ENCODE results near the gene CSRP1. TPM values are rescaled to one million over a fixed set of nuclear protein-coding genes. Genes with fewer than 3 reads are reported as not detected.
A peak's percentile ranks its signal among the peaks of the same experiment; 100 is the strongest.

Gene CSRP1
- total and polyA plus RNA-seq, 2 donors from 2014 or later, result 211 to 236 TPM

DNA sequence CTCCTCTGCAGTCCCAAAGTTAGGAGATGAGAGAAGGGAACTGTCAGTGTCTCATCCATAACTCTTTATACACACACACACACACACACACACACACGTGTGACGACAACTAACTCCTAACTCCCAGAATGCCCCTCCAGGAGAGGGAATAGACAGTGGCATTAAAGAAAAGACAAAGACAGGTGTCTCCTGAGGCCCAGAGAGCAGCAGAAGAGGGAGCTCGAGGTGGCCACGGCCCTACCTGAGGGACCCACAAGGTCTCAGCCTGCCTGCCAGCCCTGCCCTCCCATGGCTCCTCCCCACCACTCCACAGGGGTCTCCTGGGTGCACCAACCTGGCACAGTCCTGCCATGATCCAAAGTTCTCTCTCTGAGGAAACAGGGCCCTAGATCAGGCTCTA, 36.3 kb downstream of the CSRP1 start:
- Histone ChIP-seq H3K36me3 (ENCODE audit: control insufficient read depth in 2 of 3, insufficient read depth in 3 of 3, low read length in 3 of 3) (no peaks in the 10 kb centered on the region), H3K27ac (ENCODE audit: low read depth in 2 of 2, low read length in 2 of 2) (no peak overlapping the region), H3K9ac (ENCODE audit: low read length in 3 of 3) (no peak overlapping the region), H3K27me3 (ENCODE audit: control insufficient read depth, insufficient read depth, low read length) (no peaks in the 10 kb centered on the region), H3K4me1 (ENCODE audit: control insufficient read depth in 2 of 3, insufficient read depth in 2 of 3, low read depth in 1 of 3, low read length in 3 of 3) (peaks cover 0 to 10% (median 0%) of the 10 kb centered on the region in 3 donors), H3K4me3 (ENCODE audit: low read length in 3 of 3) (no peak overlapping the region), H3K9me3 (ENCODE audit: control insufficient read depth in 2 of 3, insufficient read depth in 1 of 3, low read length in 3 of 3) (no peaks in the 10 kb centered on the region)
- TF ChIP-seq, protein P1, sequence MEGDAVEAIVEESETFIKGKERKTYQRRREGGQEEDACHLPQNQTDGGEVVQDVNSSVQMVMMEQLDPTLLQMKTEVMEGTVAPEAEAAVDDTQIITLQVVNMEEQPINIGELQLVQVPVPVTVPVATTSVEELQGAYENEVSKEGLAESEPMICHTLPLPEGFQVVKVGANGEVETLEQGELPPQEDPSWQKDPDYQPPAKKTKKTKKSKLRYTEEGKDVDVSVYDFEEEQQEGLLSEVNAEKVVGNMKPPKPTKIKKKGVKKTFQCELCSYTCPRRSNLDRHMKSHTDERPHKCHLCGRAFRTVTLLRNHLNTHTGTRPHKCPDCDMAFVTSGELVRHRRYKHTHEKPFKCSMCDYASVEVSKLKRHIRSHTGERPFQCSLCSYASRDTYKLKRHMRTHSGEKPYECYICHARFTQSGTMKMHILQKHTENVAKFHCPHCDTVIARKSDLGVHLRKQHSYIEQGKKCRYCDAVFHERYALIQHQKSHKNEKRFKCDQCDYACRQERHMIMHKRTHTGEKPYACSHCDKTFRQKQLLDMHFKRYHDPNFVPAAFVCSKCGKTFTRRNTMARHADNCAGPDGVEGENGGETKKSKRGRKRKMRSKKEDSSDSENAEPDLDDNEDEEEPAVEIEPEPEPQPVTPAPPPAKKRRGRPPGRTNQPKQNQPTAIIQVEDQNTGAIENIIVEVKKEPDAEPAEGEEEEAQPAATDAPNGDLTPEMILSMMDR (IDR thresholded peaks at IDR 0.05; ENCODE audit: borderline replicate concordance, extremely low read depth, insufficient read depth), result no peak
- intact Hi-C loops (cut with DNase I), result no loop called here
- peak in 1 of 5 donors; percentile 35 for DNase-seq
- no peak for FAIRE-seq

DNA sequence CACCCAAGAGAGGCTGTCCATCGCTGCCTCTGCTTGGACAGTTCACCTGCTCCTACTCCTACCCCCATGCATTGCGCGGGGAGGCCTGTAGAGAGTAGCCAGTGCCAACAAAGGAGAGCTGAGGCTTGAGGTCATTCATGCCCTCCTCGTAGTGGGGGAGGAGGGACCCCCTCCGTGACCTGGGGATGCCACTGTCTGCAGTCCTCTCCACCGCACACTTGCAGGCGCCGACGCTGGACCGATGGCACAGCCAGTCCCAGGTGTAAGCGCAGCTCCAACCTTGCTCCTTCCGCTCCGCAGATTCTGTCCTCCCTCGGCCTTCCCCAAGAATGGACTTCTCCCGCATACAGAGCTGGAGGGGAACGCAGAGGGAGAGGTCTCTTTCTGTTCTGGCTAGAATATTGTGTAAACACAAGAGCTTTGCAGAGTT, 37.3 kb downstream of the CSRP1 start:
- TF ChIP-seq, protein P1 (IDR thresholded peaks at IDR 0.05; ENCODE audit: borderline replicate concordance, extremely low read depth, insufficient read depth), result no peak
- peak overlapping the region in 2 of 3 donors; percentile 4 to 77 for H3K9ac ChIP-seq (ENCODE audit: low read length in 3 of 3)
- peak overlapping the region; percentile 39 to 67 (median 45) for H3K4me3 ChIP-seq (ENCODE audit: low read length in 3 of 3)
- FAIRE-seq (no peak), DNase-seq (no peak)
- intact Hi-C loops (cut with DNase I), result no loop called here
- H3K36me3 ChIP-seq (ENCODE audit: control insufficient read depth in 2 of 3, insufficient read depth in 3 of 3, low read length in 3 of 3), result no peaks in the 10 kb centered on the region
- peak overlapping the region in 1 of 2 donors; percentile 74 for H3K27ac ChIP-seq (ENCODE audit: low read depth in 2 of 2, low read length in 2 of 2)
- H3K9me3 ChIP-seq (ENCODE audit: control insufficient read depth in 2 of 3, insufficient read depth in 1 of 3, low read length in 3 of 3), result no peaks in the 10 kb centered on the region
- H3K27me3 ChIP-seq (ENCODE audit: control insufficient read depth, insufficient read depth, low read length), result no peaks in the 10 kb centered on the region
- peaks cover 0 to 10% (median 0%) of the 10 kb centered on the region in 3 donors for H3K4me1 ChIP-seq (ENCODE audit: control insufficient read depth in 2 of 3, insufficient read depth in 2 of 3, low read depth in 1 of 3, low read length in 3 of 3)

DNA sequence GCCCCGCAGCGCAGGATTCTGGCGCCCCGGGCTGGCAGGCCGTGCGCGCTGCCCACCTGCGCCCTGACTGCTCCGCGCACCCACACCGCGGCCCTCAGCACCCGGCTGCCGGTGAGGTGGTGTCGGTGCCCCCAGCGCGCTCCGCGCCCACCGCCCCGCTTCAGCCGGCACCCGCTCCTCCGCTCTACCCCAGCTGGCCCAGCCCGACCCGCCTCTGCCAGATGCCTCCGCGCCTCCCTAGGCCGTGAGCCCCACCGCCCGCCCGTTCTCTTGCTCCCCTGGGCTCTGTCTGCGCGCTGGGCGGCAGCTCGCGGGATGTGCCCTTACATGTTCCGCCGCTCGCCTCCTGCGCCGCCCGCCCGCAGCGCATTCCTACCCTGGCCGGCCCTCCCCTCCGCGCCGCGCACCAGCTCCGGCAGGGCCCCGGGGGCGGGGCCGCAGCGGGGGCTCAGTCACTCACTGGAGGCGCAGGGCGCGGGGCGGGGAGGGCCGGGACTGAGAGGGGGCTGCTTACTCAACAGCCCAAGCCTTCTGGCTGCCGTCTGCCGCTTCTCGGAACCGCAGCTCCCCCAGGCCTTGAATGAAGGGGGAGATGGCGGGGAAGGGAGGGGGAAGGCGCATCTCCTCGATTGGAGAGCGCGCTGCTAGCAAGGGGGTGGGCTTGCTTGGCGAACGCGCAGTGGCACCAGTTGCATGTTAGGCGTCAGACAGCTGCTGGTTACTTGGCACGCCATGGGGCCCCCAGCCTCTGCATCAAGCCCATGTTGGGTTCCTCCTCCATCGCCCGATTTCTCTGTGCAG, 37.9 kb downstream of the CSRP1 start, which contains the start of gene PHLDA3:
TSS of gene PHLDA3 (minus strand) at position 345 of the 801 bp plus-strand sequence. CDS start 402 bp downstream, outside the sequence.
- Histone ChIP-seq H3K4me3 (ENCODE audit: low read length in 3 of 3) (peak within 1 kb of the TSS; percentile 45 to 67 (median 48)), H3K36me3 (ENCODE audit: control insufficient read depth in 2 of 3, insufficient read depth in 3 of 3, low read length in 3 of 3) (no peaks in the 10 kb centered on the region), H3K27ac (ENCODE audit: low read depth in 2 of 2, low read length in 2 of 2) (peak within 1 kb of the TSS; percentile 74 to 85), H3K9me3 (ENCODE audit: control insufficient read depth in 2 of 3, insufficient read depth in 1 of 3, low read length in 3 of 3) (no peaks in the 10 kb centered on the region), H3K9ac (ENCODE audit: low read length in 3 of 3) (peak within 1 kb of the TSS; percentile 21 to 77 (median 22)), H3K4me1 (ENCODE audit: control insufficient read depth in 2 of 3, insufficient read depth in 2 of 3, low read depth in 1 of 3, low read length in 3 of 3) (peaks cover 0 to 10% (median 0%) of the 10 kb centered on the region in 3 donors), H3K27me3 (ENCODE audit: control insufficient read depth, insufficient read depth, low read length) (no peaks in the 10 kb centered on the region)
- TF ChIP-seq, protein P1 (IDR thresholded peaks at IDR 0.05; ENCODE audit: borderline replicate concordance, extremely low read depth, insufficient read depth), result no peak
- intact Hi-C loops (cut with DNase I), result no loop called here
- DNase-seq (peak; percentile 86 to 96 (median 90)), FAIRE-seq (no peak)
